ENCODE data around the gene TTC23L.
A peak's percentile ranks its signal among the peaks of the same experiment; 100 is the strongest.
"Not testable (repeated sequence)": the region's sequence is repeated elsewhere in the genome, so short reads cannot be mapped to it uniquely, and the experiment has no call there.

TTC23L gene, protein sequence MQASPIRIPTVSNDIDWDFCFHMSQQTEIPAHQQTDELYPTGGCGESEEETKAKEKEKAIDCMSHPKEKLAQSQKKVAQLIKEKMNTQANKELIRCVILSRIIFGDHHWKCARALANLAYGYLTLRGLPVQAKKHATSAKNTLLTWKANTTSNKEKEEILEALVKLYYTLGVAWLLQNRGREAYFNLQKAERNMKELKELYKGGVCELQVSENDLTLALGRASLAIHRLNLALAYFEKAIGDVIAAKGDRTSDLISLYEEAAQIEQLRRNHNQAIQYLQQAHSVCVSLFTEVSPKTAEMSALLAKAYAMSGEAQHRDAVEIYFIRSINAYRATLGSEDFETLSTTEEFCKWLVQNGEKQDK

GRCh38 chr5:34838785-34839714 lies at the start of gene TTC23L:
Gene TTC23L (plus strand): TSS chr5:34839164. CDS start chr5:34840672, 1,508 bp downstream.
- peak; percentile 70 for DNase-seq (ENCODE audit: low read depth)

- no peak for DNase-seq (ENCODE audit: low read depth)
Measured at GRCh38 chr5:34789639-34790038, 49.3 kb upstream of the TTC23L start.

DNA sequence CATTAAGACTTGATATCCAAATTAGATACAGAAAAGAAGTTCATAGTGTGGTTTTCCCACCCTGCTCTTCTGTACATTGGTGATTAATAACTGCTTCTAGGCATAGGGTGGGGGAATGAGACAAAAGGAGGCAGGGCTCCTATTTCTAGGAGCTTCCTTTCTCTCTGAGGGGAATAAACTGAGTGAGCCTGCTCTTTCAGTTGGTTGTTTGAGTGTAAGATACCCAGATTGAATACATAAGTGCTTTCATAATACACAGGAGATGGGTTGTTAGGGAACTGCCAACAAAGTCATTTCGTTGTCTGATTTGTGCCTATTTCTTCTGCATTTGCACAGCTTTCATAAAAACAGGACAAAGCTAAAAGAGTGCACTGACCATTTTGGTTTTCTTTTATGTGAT lies 48.9 kb upstream of the TTC23L start:
- DNase-seq (ENCODE audit: low read depth): no peak

- DNase-seq (ENCODE audit: low read depth): no peak
Measured at GRCh38 chr5:34791761-34792244, 47.2 kb upstream of the TTC23L start.

- DNase-seq (ENCODE audit: low read depth): no peak
Measured at GRCh38 chr5:34802834-34803563, 36.0 kb upstream of the TTC23L start.

GRCh38 chr5:34803974-34804732 lies 34.8 kb upstream of the TTC23L start:
- DNase-seq (ENCODE audit: low read depth): no peak

DNA sequence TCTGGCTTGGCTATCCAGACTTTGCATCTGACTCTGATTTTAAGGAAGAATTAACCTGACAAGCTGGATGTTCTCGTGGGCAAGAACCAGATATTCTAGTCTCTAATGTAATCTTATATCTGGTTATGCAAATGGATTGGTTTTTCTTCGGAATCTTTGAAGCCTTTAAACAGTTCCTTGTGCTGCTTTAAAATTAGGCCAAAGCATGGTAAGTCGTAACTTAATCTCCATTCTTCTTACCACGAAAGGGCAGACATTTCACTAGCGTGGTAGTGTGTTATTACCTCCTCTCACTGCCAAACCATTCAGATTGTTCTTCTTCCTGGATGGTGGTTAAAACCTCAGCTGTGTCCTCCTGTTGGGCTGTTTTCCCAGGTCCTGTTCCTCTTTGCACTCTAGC lies 34.1 kb upstream of the TTC23L start:
- DNase-seq (ENCODE audit: low read depth): no peak

- no peak for DNase-seq (ENCODE audit: low read depth)
Measured at GRCh38 chr5:34806532-34806931, 32.4 kb upstream of the TTC23L start.

DNA sequence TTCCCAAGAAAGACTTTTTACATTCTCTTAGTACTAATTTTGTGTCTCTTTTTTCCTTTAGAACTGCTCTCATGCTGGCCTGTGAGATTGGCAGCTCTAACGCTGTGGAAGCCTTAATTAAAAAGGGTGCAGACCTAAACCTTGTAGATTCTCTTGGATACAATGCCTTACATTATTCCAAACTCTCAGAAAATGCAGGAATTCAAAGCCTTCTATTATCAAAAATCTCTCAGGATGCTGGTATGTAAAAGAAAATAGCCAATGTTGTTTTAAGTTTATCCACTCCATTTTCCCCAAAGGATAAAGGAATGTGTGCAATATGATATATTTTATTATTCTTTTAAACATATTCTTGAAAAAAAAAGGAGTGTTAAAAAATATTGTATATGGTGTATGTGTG lies 27.3 kb upstream of the TTC23L start:
- no peak for DNase-seq (ENCODE audit: low read depth)

DNA sequence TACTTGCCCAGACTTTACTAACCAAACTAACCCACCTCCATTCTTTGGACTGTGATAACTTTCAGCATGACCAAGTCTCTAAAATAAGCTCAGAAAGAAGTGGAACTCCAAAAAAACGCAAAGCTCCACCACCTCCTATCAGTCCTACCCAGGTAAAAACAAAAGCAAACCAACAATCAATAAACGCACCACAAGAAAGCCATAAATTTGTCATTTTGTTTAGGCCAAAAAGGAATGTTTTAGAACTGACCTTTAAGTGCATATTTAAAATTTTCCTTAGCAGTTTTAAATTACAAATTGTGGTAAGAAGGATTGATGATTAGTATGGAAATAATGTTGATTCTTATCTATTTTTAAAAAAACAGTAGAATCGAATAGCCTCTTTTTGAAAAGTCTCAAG lies 25.5 kb upstream of the TTC23L start:
- no peak for DNase-seq (ENCODE audit: low read depth)

DNA sequence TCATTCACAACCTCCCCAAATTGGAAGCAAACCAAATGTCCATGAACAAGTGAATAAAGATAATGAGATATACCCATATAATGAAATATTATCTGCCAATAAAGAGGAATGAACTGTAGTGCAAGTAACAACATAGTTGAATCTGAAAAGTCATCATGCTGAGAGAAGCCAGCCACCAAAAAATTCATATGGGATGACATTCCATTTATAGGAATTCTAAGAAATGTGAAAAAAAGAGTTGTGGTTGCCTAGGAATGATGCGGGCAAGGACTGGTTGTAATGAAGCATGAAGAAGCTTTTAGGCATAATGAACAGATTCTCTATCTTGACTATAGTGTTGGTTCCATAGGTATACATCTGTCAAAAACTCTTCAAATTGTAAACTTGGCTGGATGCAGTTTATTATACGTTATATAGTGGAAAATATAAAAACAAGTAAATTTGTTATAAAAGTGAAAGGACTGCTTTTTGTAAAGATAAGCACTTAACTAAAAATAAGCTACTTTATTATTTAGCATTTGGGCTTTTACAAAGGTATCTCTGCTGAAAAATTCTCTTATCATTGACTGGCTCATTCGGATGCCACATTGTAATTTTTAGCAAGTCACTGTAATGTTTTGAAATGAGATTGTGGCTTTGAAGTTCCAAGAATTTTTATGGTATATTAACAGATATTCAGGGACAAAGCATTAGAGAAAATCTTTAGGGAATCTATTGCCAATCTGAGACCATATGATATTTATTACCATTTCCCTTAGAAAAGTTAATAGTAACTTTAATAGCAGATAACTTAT lies 21.2 kb upstream of the TTC23L start:
- no peak for DNase-seq (ENCODE audit: low read depth)

DNA sequence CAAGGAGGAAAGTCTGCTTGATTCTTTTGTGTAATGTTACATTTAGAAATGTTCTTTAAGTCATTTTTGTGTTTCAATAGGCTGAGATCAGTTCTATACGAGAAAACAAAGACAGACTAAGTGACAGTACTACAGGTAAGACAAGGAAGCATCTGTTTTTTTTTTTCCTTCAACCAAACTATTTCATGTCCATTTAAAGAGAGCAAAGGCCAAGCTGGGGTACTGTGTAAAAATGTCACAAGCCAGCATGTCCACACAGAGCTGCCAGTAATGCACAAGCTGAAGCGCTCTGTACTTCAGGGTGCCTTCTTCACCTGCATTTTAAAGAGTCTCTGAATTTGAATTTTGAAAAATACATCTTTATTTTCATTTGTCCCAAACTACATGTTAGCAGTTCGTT lies 20.2 kb upstream of the TTC23L start:
- no peak for DNase-seq (ENCODE audit: low read depth)

- no peak for DNase-seq (ENCODE audit: low read depth)
Measured at GRCh38 chr5:34820593-34820992, 18.4 kb upstream of the TTC23L start.

- DNase-seq (ENCODE audit: low read depth): no peak
Measured at GRCh38 chr5:34822956-34823715, 15.8 kb upstream of the TTC23L start.

DNA sequence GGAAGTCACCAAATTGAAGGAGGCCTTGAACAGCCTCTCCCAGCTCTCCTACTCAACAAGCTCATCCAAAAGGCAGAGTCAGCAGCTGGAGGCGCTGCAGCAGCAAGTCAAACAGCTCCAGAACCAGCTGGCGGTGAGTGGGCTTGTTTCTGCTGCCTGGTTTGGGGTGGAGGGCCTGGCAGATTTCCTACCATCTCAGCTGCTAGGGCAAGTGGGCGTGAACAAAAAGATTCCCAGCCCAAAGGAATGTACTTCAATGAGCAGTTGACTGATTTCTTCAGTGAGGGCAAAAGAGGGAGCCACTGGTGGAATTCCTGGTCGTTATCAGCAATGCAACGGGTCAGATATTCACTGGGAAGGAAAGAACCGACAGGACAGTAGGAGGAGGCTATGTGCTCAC lies 12.6 kb upstream of the TTC23L start:
- DNase-seq (ENCODE audit: low read depth): no peak

DNA sequence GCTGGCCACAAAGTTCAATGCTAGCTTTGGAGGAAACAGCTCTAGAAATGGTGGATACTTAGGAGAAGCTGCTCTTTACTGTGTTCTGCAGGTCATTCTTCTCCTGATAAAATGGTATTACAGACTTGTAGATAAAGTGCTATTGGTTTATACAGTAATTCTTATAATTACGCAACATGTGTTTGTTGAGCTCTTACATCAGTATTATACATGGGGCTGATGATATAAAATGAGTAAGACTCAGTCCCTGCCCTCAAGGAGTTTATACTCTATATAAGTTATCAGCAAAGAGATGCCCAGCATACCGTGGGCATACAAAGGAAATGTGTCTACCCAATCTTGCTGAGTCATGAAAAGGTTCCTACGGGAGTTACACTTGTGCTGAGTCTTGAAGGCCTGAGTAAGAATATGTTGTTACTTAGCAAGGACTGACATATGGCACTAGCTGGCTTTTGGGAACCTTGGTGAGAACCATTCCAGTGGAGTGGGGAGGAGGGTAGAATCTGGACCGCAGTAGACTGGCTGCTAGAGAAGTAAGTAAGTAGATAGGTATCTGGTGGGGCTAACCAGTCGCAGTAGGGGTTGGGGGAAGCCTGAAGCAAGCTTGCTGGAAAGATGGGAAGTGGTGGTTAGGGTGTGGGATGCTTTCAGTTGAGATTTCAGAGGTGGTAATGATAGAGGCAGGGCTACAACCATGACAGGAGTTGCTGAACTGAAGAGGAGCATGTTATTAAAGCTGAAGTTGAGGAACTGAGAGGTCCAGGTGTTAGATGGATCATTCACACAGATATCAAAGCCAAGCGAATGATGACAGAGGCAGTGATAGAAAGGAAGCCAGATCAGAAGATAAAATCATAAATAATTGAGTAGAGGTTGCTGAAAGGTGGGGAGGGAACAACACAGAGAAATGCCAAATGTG lies 11.1 kb upstream of the TTC23L start:
- no peak for DNase-seq (ENCODE audit: low read depth)

GRCh38 chr5:34830827-34831226 lies 8.1 kb upstream of the TTC23L start:
- DNase-seq (ENCODE audit: low read depth): not testable (repeated sequence)

DNA sequence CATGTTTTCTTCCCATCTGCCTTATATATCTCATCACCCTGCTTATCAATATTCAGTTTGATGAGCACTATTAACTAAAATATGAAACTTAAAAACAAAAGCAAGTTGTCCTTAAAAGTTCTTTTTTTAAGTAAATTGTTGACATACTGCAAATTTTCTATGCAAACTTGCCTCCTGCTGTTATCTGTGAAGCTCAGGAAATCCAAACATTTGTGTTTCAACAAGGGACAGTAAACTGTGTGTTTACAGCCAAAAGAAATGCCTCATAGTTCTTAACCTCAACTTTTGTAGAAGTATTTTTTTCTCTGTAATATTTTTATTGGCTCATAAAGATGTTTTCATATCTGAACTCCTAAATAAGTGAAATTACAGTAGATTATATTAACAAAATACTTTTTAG lies 7.7 kb upstream of the TTC23L start:
- no peak for DNase-seq (ENCODE audit: low read depth)

GRCh38 chr5:34832568-34832967 lies 6.4 kb upstream of the TTC23L start:
- DNase-seq (ENCODE audit: low read depth): no peak
